Progenitor cell of endocrine pancreas (in vitro differentiated cells): ENCODE results near the gene KLHL4. TPM values are rescaled to one million over a fixed set of nuclear protein-coding genes. Genes with fewer than 3 reads are reported as not detected.
"Not testable (repeated sequence)": the region's sequence is repeated elsewhere in the genome, so short reads cannot be mapped to it uniquely, and the experiment has no call there.

ENCODE experiments used
- DNase-seq: peaks from one replicate; pipeline ENCODE4 v3.0.0; 2021; ENCODE audit warnings: low spot score; ENCODE audit not compliant: unreplicated experiment
- H3K27ac Mint-ChIP-seq: 2 replicates; pipeline ENCODE4 v1.8.0; 2021; ENCODE audit warnings: mild to moderate bottlenecking, moderate library complexity, mixed read lengths
- H3K27me3 Mint-ChIP-seq: 2 replicates; pipeline ENCODE4 v1.8.0; 2021; ENCODE audit warnings: mixed read lengths
- H3K36me3 Mint-ChIP-seq: 2 replicates; pipeline ENCODE4 v1.8.0; 2022; ENCODE audit warnings: mixed read lengths; ENCODE audit not compliant: insufficient read depth
- H3K4me1 Mint-ChIP-seq: 2 replicates; pipeline ENCODE4 v1.8.0; 2021; ENCODE audit warnings: low read depth, mixed read lengths
- H3K4me3 Mint-ChIP-seq: 2 replicates; pipeline ENCODE4 v1.8.0; 2021; ENCODE audit warnings: low read depth, mild to moderate bottlenecking, moderate library complexity, mixed read lengths
- H3K9me3 Mint-ChIP-seq: 2 replicates; pipeline ENCODE4 v1.8.0; 2021; ENCODE audit warnings: low read depth, mixed read lengths
- total RNA-seq: library from RNA; stranded (reverse); gene quantifications from 2 replicates; pipeline ENCODE4 v1.2.1, GENCODE V29; 2021
- TF ChIP-seq, protein P1 (sequence below): fragments of 200-600 bp; sonication (generic); IDR thresholded peaks from one replicate; pipeline ENCODE4 v1.5.0; 2021; ENCODE audit warnings: antibody characterized with exemption, mild to moderate bottlenecking; ENCODE audit not compliant: unreplicated experiment

The KLHL4 gene
- total RNA-seq, 1 donor from 2014 or later, result 0.74 TPM

DNA sequence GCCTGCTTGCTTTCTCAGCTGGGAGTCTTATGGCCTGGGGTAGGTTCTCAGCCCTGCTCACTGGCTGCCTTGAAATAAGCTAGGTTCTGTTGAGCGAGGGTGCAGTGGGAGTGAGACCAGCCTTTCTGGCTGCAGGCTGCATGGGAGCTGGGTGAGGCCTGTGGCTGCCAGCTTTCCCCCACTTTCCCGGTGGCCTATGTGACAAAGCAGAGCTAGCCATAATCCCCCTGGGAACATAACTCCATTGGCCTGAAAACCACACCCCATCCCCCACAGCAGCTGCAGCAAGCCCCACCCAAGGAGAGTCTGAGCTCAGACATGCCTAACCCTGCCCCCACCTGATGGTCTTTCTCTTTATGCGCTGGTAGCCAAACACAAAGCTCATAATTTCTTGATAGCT is 118.9 kb downstream of the KLHL4 start:
- Mint-ChIP-seq H3K27me3 (no peaks in the 10 kb centered on the region), H3K4me1 (no peaks in the 10 kb centered on the region), H3K36me3 (peaks cover 6% of the 10 kb centered on the region), H3K4me3 (no peak overlapping the region), H3K9me3 (peaks cover 12% of the 10 kb centered on the region), H3K27ac (no peak overlapping the region)
- TF ChIP-seq, protein P1, sequence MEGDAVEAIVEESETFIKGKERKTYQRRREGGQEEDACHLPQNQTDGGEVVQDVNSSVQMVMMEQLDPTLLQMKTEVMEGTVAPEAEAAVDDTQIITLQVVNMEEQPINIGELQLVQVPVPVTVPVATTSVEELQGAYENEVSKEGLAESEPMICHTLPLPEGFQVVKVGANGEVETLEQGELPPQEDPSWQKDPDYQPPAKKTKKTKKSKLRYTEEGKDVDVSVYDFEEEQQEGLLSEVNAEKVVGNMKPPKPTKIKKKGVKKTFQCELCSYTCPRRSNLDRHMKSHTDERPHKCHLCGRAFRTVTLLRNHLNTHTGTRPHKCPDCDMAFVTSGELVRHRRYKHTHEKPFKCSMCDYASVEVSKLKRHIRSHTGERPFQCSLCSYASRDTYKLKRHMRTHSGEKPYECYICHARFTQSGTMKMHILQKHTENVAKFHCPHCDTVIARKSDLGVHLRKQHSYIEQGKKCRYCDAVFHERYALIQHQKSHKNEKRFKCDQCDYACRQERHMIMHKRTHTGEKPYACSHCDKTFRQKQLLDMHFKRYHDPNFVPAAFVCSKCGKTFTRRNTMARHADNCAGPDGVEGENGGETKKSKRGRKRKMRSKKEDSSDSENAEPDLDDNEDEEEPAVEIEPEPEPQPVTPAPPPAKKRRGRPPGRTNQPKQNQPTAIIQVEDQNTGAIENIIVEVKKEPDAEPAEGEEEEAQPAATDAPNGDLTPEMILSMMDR, result no peak
- no peak for DNase-seq

DNA sequence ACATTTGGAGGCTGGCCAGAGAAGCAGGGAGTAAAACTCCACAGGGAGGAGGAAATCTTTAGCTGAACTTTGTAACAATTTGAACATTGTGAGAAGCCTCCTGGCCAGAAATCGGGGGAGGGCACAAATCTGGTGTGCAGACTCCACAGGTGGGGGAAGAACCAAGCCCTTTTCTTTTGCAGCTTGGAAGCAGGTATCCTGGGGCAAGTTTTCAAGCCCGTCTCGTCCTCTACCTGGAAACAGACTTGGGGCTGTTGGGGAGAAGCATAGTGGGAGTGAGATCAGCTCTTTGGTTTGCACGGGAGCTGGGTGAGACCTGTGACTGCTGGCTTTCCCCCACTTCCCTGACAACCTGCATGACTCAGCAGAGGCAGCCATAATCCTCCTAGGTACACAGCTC is 123.8 kb downstream of the KLHL4 start:
- Mint-ChIP-seq H3K36me3 (peaks cover 15% of the 10 kb centered on the region), H3K9me3 (peaks cover 43% of the 10 kb centered on the region)
- H3K27me3 Mint-ChIP-seq, H3K4me1 Mint-ChIP-seq, H3K27ac Mint-ChIP-seq, H3K4me3 Mint-ChIP-seq, DNase-seq: not testable (repeated sequence)

DNA sequence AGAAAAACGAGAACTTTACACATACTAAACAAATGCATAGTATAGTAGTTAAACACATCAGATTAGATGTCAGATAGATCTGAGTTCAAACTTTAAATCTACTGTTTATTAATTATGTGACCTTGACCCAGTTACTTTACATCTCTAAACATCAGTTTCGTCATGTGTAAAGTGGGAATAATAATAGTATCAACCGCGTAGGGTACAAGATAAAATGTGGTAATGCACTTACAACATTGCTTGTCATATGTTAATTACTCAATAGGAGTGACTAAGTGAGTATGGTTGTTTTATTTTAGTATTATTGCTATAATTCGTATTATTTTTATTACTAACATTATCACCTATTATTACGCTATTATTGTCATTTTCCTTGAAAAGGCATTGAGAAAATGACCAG is 144.2 kb downstream of the KLHL4 start:
- no peak for DNase-seq
- Mint-ChIP-seq H3K36me3 (no peaks in the 10 kb centered on the region), H3K4me3 (no peak overlapping the region), H3K27me3 (no peaks in the 10 kb centered on the region), H3K27ac (no peak overlapping the region), H3K9me3 (no peaks in the 10 kb centered on the region), H3K4me1 (no peaks in the 10 kb centered on the region)
- TF ChIP-seq, protein P1, result no peak

DNA sequence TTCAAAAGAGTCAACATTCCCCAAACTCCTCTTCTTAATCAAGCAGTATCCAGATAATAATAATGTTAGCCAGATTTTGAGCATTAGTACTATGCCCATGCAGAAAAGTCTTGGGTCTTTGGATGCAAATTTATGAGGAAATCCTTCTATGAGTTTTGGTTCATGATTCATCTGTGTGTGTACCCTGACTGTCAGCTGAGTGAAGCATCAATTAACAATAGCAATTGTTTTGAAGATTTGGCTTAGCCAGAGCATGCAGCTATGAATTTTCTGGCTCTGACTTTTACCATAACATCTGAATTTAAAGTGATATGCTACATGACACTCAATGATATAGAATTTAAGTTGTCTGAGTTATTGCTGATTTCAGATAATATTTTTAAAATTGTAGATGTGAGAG is 145.8 kb downstream of the KLHL4 start:
- no peak overlapping the region for H3K27ac Mint-ChIP-seq
- H3K4me3 Mint-ChIP-seq, result no peak overlapping the region
- no peaks in the 10 kb centered on the region for H3K4me1 Mint-ChIP-seq
- TF ChIP-seq, protein P1, result no peak
- H3K36me3 Mint-ChIP-seq, result no peaks in the 10 kb centered on the region
- no peak for DNase-seq
- no peaks in the 10 kb centered on the region for H3K27me3 Mint-ChIP-seq
- H3K9me3 Mint-ChIP-seq, result no peaks in the 10 kb centered on the region

DNA sequence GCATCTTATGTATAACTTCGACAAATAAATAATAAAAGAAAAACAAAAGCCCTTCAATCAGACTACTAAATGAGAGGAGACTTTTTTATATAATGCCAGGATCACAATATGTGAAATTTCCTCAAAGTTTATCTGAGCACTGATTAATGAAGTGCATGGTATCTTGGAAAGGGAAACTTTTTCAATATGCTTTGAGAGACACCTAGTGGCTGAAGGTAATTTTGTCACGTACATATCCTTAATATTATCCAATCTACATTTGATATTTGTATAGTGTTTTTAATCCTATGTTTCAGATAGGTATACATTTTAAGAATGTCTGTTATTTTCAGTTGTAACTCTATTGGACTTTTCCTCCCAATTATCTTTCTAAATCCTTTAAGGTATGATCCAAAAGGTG is 146.8 kb downstream of the KLHL4 start:
- Mint-ChIP-seq H3K4me1 (no peaks in the 10 kb centered on the region), H3K27ac (no peak overlapping the region), H3K36me3 (no peaks in the 10 kb centered on the region), H3K4me3 (no peak overlapping the region), H3K27me3 (no peaks in the 10 kb centered on the region), H3K9me3 (no peaks in the 10 kb centered on the region)
- TF ChIP-seq, protein P1, result peak; percentile 77
- DNase-seq, result no peak

DNA sequence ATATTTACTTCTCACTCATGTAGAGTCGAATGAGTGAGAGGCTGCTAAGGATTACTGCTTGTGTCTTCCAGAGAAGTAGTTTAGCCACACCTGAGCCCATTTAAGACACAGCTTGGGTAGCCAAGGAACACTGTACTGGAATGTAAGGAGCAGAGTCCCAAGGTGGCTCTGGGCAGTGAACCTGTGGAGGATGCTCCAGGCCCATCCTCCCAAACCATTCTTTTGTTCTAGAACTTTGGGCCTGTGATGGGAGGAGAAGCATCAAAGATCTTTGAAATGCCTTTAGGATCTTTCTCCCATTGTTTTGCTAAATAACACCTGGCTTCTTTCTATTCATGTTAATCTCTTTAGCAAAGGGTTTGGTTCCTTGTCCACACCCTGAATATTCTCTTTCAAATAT is 162.2 kb downstream of the KLHL4 start:
- Mint-ChIP-seq H3K4me1 (peaks cover 4% of the 10 kb centered on the region), H3K36me3 (peaks cover 1% of the 10 kb centered on the region), H3K27ac (no peak overlapping the region), H3K4me3 (no peak overlapping the region), H3K9me3 (peaks cover 17% of the 10 kb centered on the region), H3K27me3 (peaks cover 10% of the 10 kb centered on the region)
- TF ChIP-seq, protein P1, result no peak
- DNase-seq, result no peak
